WTC11 (cell line): ENCODE measurements around the gene CD109. TPM values are rescaled to one million over a fixed set of nuclear protein-coding genes. Genes with fewer than 3 reads are reported as not detected.

ENCODE experiments used
- ATAC-seq: fragments of 200-7000 bp; cut with Tn5 transposase; 2 replicates; pipeline ENCODE4 v1.10.0; 2021; ENCODE audit warnings: mild to moderate bottlenecking, moderate library complexity
- CTCF ChIA-PET: fragments of 300-600 bp; sonication (Branson Sonifier 250); formaldehyde crosslinking; loops from one replicate; lab custom pipeline; 2021; ENCODE audit warnings: antibody characterized with exemption; lab: Charles Lee
- POLR2A ChIA-PET: fragments of 350-600 bp; sonication (Branson Sonifier 250); formaldehyde crosslinking; loops from one replicate; lab custom pipeline; 2021; ENCODE audit warnings: antibody characterized with exemption; lab: Charles Lee
- DNase-seq: peaks from one replicate; pipeline ENCODE4 v3.0.0; 2021; ENCODE audit warnings: low spot score
- H3K27ac Mint-ChIP-seq: 2 replicates; pipeline ENCODE4 v1.8.0; 2021; ENCODE audit warnings: mixed read lengths
- H3K27me3 Mint-ChIP-seq: 2 replicates; pipeline ENCODE4 v1.8.0; 2021; ENCODE audit warnings: low read depth, mild to moderate bottlenecking, moderate library complexity, mixed read lengths
- H3K36me3 Mint-ChIP-seq: 2 replicates; pipeline ENCODE4 v1.8.0; 2021; ENCODE audit warnings: mixed read lengths
- H3K4me1 Mint-ChIP-seq: 2 replicates; pipeline ENCODE4 v1.8.0; 2022; ENCODE audit warnings: mixed read lengths
- H3K4me3 Mint-ChIP-seq: 2 replicates; pipeline ENCODE4 v1.8.0; 2021; ENCODE audit warnings: mild to moderate bottlenecking, moderate library complexity, mixed read lengths
- H3K9me3 Mint-ChIP-seq: 2 replicates; pipeline ENCODE4 v1.8.0; 2021; ENCODE audit warnings: mixed read lengths
- CBFB ChIP-seq: sonication (generic); formaldehyde crosslinking; IDR thresholded peaks from 2 replicates; pipeline ENCODE4 v1.8.1; 2022; ENCODE audit warnings: mild to moderate bottlenecking, low read depth, missing genetic modification reagents
- CREB1 ChIP-seq: sonication (generic); formaldehyde crosslinking; IDR thresholded peaks from 2 replicates; pipeline ENCODE4 v1.8.0; 2023; ENCODE audit warnings: mild to moderate bottlenecking, missing genetic modification reagents
- CREM ChIP-seq: sonication (generic); formaldehyde crosslinking; IDR thresholded peaks from 2 replicates; pipeline ENCODE4 v1.8.1; 2022; ENCODE audit warnings: mild to moderate bottlenecking, missing genetic modification reagents, moderate library complexity
- E2F5 ChIP-seq: sonication (generic); formaldehyde crosslinking; IDR thresholded peaks from 2 replicates; pipeline ENCODE4 v1.8.1; 2022; ENCODE audit warnings: mild to moderate bottlenecking, moderate library complexity, missing genetic modification reagents
- ELF4 ChIP-seq: sonication (generic); formaldehyde crosslinking; IDR thresholded peaks from 2 replicates; pipeline ENCODE4 v1.8.1; 2022; ENCODE audit warnings: low read depth, mild to moderate bottlenecking, moderate library complexity, missing genetic modification reagents
- EMX1 ChIP-seq: fragments of 250-450 bp; sonication (Bioruptor Pico); IDR thresholded peaks from 2 replicates; pipeline ENCODE4 v1.8.0; 2021; ENCODE audit warnings: mild to moderate bottlenecking
- ERG ChIP-seq: fragments of 250-450 bp; sonication (Bioruptor Pico); IDR thresholded peaks from 2 replicates; pipeline ENCODE4 v1.8.0; 2021; ENCODE audit warnings: mild to moderate bottlenecking
- ESRRA ChIP-seq: sonication (generic); formaldehyde crosslinking; IDR thresholded peaks from 2 replicates; pipeline ENCODE4 v1.8.1; 2022; ENCODE audit warnings: mild to moderate bottlenecking, missing genetic modification reagents, borderline replicate concordance
- FOXP4 ChIP-seq: sonication (generic); formaldehyde crosslinking; IDR thresholded peaks from 2 replicates; pipeline ENCODE4 v1.8.0; 2022; ENCODE audit warnings: mild to moderate bottlenecking, missing genetic modification reagents
- MXD4 ChIP-seq: fragments of 250-450 bp; sonication (Bioruptor Pico); IDR thresholded peaks from 2 replicates; pipeline ENCODE4 v1.8.0; 2021; ENCODE audit warnings: mild to moderate bottlenecking, moderate library complexity, borderline replicate concordance
- NFATC4 ChIP-seq: fragments of 250-450 bp; sonication (Bioruptor Pico); IDR thresholded peaks from 2 replicates; pipeline ENCODE4 v1.9.0; 2021; ENCODE audit warnings: mild to moderate bottlenecking
- NFE2L1 ChIP-seq: sonication (generic); formaldehyde crosslinking; IDR thresholded peaks from 2 replicates; pipeline ENCODE4 v1.8.1; 2023; ENCODE audit warnings: missing genetic modification reagents
- NR1H2 ChIP-seq: sonication (generic); formaldehyde crosslinking; IDR thresholded peaks from 2 replicates; pipeline ENCODE4 v1.9.0; 2021; ENCODE audit warnings: mild to moderate bottlenecking, moderate library complexity, missing genetic modification reagents
- OVOL2 ChIP-seq: fragments of 250-450 bp; sonication (Bioruptor Pico); IDR thresholded peaks from 2 replicates; pipeline ENCODE4 v1.9.0; 2021; ENCODE audit warnings: mild to moderate bottlenecking, borderline replicate concordance
- SMAD3 ChIP-seq: sonication (generic); formaldehyde crosslinking; IDR thresholded peaks from 2 replicates; pipeline ENCODE4 v1.8.0; 2022; ENCODE audit warnings: missing genetic modification reagents, mild to moderate bottlenecking, borderline replicate concordance
- SMAD4 ChIP-seq: sonication (generic); formaldehyde crosslinking; IDR thresholded peaks from 2 replicates; pipeline ENCODE4 v1.8.0; 2022; ENCODE audit warnings: mild to moderate bottlenecking, missing genetic modification reagents
- TEAD1 ChIP-seq: sonication (generic); formaldehyde crosslinking; IDR thresholded peaks from 2 replicates; pipeline ENCODE4 v1.8.0; 2022; ENCODE audit warnings: mild to moderate bottlenecking, missing genetic modification reagents
- TEAD4 ChIP-seq: sonication (generic); formaldehyde crosslinking; IDR thresholded peaks from 2 replicates; pipeline ENCODE4 v1.8.0; 2022; ENCODE audit warnings: mild to moderate bottlenecking, missing genetic modification reagents
- USF2 ChIP-seq: sonication (generic); formaldehyde crosslinking; IDR thresholded peaks from 2 replicates; pipeline ENCODE4 v1.8.1; 2023; ENCODE audit warnings: mild to moderate bottlenecking, missing genetic modification reagents, moderate library complexity
- ZMAT4 ChIP-seq: fragments of 250-450 bp; sonication (Bioruptor Pico); IDR thresholded peaks from 2 replicates; pipeline ENCODE4 v1.9.0; 2021; ENCODE audit warnings: mild to moderate bottlenecking
- ZNF263 ChIP-seq: sonication (generic); formaldehyde crosslinking; IDR thresholded peaks from 2 replicates; pipeline ENCODE4 v1.8.1; 2022; ENCODE audit warnings: low read depth, mild to moderate bottlenecking, moderate library complexity, missing genetic modification reagents
- total RNA-seq: library from RNA; stranded (reverse); gene quantifications from 3 replicates; pipeline ENCODE4 v1.2.3, GENCODE V29; 2021
- TF ChIP-seq, protein P1 (sequence below): sonication (generic); formaldehyde crosslinking; IDR thresholded peaks from 2 replicates; pipeline ENCODE4 v1.8.1; 2023; ENCODE audit warnings: mild to moderate bottlenecking, moderate library complexity, missing genetic modification reagents
- TF ChIP-seq, protein P2 (sequence below): sonication (generic); formaldehyde crosslinking; IDR thresholded peaks from 2 replicates; pipeline ENCODE4 v1.8.1; 2022; ENCODE audit warnings: low read depth, mild to moderate bottlenecking, moderate library complexity, missing genetic modification reagents, borderline replicate concordance
- TF ChIP-seq, protein P3 (sequence below): sonication (generic); formaldehyde crosslinking; IDR thresholded peaks from 2 replicates; pipeline ENCODE4 v1.8.1; 2022; ENCODE audit warnings: mild to moderate bottlenecking, missing genetic modification reagents, moderate library complexity, borderline replicate concordance

The CD109 gene
- total RNA-seq, 1 experiment from 2014 or later: 4.5 TPM

DNA sequence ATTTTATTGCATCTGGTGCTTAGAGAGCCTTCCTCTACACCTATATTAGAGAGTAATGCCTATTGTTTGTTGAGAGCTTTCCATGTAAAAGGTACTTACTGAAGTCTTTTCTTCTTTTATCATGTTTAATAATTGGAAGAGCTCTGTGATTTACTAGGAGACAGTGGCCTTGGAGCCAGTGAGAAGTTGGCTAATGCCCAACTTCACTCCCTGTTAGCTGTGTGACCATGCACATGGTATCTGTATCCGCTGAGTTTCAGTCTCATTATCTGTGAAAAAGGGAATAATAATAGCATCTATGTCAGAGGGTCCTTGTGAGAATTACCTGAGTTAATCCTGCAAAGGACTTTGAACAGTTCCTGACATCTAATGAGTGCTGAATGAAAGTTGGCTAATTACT lies 105.0 kb downstream of the CD109 start:
- CTCF ChIA-PET: no interaction called here
- ATAC-seq (no peak), DNase-seq (no peak)
- H3K27me3 Mint-ChIP-seq: no peaks in the 10 kb centered on the region
- TF ChIP-seq, protein P1, sequence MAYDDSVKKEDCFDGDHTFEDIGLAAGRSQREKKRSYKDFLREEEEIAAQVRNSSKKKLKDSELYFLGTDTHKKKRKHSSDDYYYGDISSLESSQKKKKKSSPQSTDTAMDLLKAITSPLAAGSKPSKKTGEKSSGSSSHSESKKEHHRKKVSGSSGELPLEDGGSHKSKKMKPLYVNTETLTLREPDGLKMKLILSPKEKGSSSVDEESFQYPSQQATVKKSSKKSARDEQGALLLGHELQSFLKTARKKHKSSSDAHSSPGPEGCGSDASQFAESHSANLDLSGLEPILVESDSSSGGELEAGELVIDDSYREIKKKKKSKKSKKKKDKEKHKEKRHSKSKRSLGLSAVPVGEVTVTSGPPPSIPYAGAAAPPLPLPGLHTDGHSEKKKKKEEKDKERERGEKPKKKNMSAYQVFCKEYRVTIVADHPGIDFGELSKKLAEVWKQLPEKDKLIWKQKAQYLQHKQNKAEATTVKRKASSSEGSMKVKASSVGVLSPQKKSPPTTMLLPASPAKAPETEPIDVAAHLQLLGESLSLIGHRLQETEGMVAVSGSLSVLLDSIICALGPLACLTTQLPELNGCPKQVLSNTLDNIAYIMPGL (CRISPR knock-in tag): no peak
- 0 out of 2 replicates have a peak, but pooled peaks cover 4% of the 10 kb centered on the region for H3K36me3 Mint-ChIP-seq
- H3K4me1 Mint-ChIP-seq: no peaks in the 10 kb centered on the region; the same call in 1 of the 2 replicates
- 0 out of 2 replicates have a peak, but pooled peaks cover 4% of the 10 kb centered on the region for H3K9me3 Mint-ChIP-seq
- POLR2A ChIA-PET: no interaction called here
- no peak overlapping the region for H3K4me3 Mint-ChIP-seq
- H3K27ac Mint-ChIP-seq: no peak overlapping the region

DNA sequence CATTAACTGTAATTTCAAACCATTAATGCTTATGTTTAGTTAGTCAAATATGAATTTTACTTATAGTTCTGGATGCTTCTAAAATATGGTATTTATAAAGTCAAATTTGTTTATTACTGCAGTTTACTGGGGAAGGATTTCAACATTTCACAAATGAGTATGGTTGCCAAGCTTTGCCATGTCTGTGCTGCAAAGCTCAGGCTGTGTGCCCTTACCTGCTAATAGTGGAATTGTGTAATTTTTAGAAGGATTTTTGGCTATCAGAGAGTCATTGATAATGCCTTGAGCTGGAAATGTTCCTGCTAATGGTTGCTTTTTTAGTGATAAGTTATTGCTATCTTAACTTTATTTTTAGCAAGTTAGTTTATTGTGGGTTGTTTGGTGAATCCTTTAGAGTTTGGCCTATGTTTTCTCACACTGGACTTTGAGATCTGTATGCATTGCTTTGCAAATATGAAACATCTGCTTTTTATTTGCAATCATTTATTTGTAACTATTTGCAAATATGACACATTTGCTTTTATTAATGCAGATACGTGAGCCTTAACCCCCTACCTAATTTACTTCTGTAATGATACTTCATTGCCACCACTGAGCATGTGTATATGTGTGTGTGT lies 105.8 kb downstream of the CD109 start:
- no peak for DNase-seq
- ChIA-PET CTCF (no interaction called here), POLR2A (no interaction called here)

DNA sequence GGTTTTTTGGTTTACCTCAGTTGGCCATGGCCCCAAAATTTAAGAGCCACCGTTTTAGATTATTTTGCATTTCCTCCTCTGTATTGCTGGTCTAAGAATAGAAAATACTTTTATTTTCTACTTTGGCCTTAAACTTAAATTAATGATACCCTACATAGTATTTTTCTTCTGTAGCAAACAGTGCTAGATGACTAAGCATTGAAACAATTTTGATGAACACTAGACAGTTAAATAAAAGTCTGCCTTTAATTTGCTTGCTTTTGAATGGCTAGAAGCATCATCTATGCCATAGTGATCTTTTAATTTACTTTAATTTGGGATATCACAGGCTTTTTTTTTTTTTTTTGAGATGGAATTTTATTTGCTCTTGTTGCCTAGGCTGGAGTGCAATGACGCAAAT lies 106.4 kb downstream of the CD109 start:
- POLR2A ChIA-PET: no interaction called here
- H3K4me3 Mint-ChIP-seq: no peak overlapping the region
- ATAC-seq (no peak), DNase-seq (no peak)
- 0 out of 2 replicates have a peak, but pooled peaks cover 4% of the 10 kb centered on the region for H3K9me3 Mint-ChIP-seq
- H3K36me3 Mint-ChIP-seq: 0 out of 2 replicates have a peak, but pooled peaks cover 4% of the 10 kb centered on the region
- no peaks in the 10 kb centered on the region for H3K27me3 Mint-ChIP-seq
- no peak for TF ChIP-seq OVOL2 (CRISPR knock-in tag)
- TF ChIP-seq USF2 (CRISPR knock-in tag): no peak
- TF ChIP-seq FOXP4: no peak
- TF ChIP-seq SMAD4 (CRISPR knock-in tag): no peak
- no peak for TF ChIP-seq ELF4 (CRISPR knock-in tag)
- TF ChIP-seq ESRRA: no peak
- no peak for TF ChIP-seq ZNF263
- TF ChIP-seq EMX1 (CRISPR knock-in tag): no peak
- H3K4me1 Mint-ChIP-seq: no peaks in the 10 kb centered on the region; the same call in 1 of the 2 replicates
- CTCF ChIA-PET: interaction anchor here (0.7 kb wide), 1 partner anchor 1434 kb away, joined by 3 read pairs; no protein-coding TSS in a partner anchor
- no peak overlapping the region for H3K27ac Mint-ChIP-seq

More for the DNA sequence above, 105.8 kb downstream of the CD109 start:
- Mint-ChIP-seq H3K4me1 (no peaks in the 10 kb centered on the region; the same call in 1 of the 2 replicates), H3K36me3 (0 out of 2 replicates have a peak, but pooled peaks cover 4% of the 10 kb centered on the region), H3K27me3 (no peaks in the 10 kb centered on the region), H3K9me3 (0 out of 2 replicates have a peak, but pooled peaks cover 4% of the 10 kb centered on the region), H3K27ac (no peak overlapping the region), H3K4me3 (no peak overlapping the region)
- no peak for ATAC-seq
- TF ChIP-seq NFATC4 (CRISPR knock-in tag) (no peak), CBFB (CRISPR knock-in tag) (no peak), ERG (CRISPR knock-in tag) (no peak), MXD4 (CRISPR knock-in tag) (no peak), ZMAT4 (no peak), CREM (CRISPR knock-in tag) (no peak), E2F5 (CRISPR knock-in tag) (no peak), CREB1 (CRISPR knock-in tag) (no peak), ELF4 (CRISPR knock-in tag) (no peak), NR1H2 (CRISPR knock-in tag) (no peak), NFE2L1 (CRISPR knock-in tag) (no peak), TEAD4 (CRISPR knock-in tag) (no peak), TEAD1 (CRISPR knock-in tag) (no peak), SMAD3 (CRISPR knock-in tag) (no peak)
- TF ChIP-seq, protein P2, sequence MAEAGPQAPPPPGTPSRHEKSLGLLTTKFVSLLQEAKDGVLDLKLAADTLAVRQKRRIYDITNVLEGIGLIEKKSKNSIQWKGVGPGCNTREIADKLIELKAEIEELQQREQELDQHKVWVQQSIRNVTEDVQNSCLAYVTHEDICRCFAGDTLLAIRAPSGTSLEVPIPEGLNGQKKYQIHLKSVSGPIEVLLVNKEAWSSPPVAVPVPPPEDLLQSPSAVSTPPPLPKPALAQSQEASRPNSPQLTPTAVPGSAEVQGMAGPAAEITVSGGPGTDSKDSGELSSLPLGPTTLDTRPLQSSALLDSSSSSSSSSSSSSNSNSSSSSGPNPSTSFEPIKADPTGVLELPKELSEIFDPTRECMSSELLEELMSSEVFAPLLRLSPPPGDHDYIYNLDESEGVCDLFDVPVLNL (CRISPR knock-in tag): no peak
- TF ChIP-seq, protein P3, sequence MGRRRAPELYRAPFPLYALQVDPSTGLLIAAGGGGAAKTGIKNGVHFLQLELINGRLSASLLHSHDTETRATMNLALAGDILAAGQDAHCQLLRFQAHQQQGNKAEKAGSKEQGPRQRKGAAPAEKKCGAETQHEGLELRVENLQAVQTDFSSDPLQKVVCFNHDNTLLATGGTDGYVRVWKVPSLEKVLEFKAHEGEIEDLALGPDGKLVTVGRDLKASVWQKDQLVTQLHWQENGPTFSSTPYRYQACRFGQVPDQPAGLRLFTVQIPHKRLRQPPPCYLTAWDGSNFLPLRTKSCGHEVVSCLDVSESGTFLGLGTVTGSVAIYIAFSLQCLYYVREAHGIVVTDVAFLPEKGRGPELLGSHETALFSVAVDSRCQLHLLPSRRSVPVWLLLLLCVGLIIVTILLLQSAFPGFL (CRISPR knock-in tag): no peak
